SK-N-MC (cell line): ENCODE results near the gene PITRM1.
"Not testable (repeated sequence)": the region's sequence is repeated elsewhere in the genome, so short reads cannot be mapped to it uniquely, and the experiment has no call there.

Source experiments
- DNase-seq: peaks from one replicate; pipeline ENCODE4 v3.0.0-alpha.2; 2011; ENCODE audit warnings: low read depth, low spot score
- H3K27ac ChIP-seq: fragments of 200-600 bp; sonication (generic); 2 replicates; pipeline ENCODE4 v1.5.1; 2016; ENCODE audit warnings: mixed run types
- H3K36me3 ChIP-seq: fragments of 200-600 bp; sonication (generic); 2 replicates; pipeline ENCODE4 v1.6.1; 2017; ENCODE audit warnings: antibody characterized with exemption, low read length, mixed read lengths; ENCODE audit not compliant: insufficient read depth
- H3K4me3 ChIP-seq: fragments of 200-600 bp; sonication (generic); 2 replicates; pipeline ENCODE4 v1.5.1; 2016
- H3K9ac ChIP-seq: fragments of 200-600 bp; sonication (generic); 2 replicates; pipeline ENCODE4 v1.8.0; 2017; ENCODE audit warnings: mixed run types, mixed read lengths; ENCODE audit not compliant: insufficient read length
- H3K9me3 ChIP-seq: fragments of 200-600 bp; sonication (generic); 2 replicates; pipeline ENCODE4 v1.6.1; 2017; ENCODE audit warnings: low read depth, mild to moderate bottlenecking, antibody characterized with exemption, low read length, moderate library complexity, mixed read lengths
- EZH2 ChIP-seq: fragments of 200-600 bp; sonication (generic); IDR thresholded peaks from one replicate; pipeline ENCODE4 v1.6.1; 2017; ENCODE audit warnings: antibody characterized with exemption
- FOXP2 ChIP-seq: optimal IDR thresholded peaks from 2 replicates; pipeline ENCODE3; 2011; ENCODE audit warnings: mild to moderate bottlenecking, moderate library complexity; ENCODE audit not compliant: insufficient read depth; ENCODE audit errors: extremely low read length, control extremely low read depth
- POLR2AphosphoS5 ChIP-seq: IDR thresholded peaks from 2 replicates; pipeline ENCODE4 v1.6.1; 2012; ENCODE audit warnings: mild to moderate bottlenecking, low read depth, low read length, borderline replicate concordance

The PITRM1 gene

GRCh38 chr10:3172446-3173170, at the start of gene PITRM1:
TSS of gene PITRM1 (minus strand) at chr10:3172782. CDS start at chr10:3172772, 10 bp downstream.
- no peaks in the 10 kb centered on the region for H3K9me3 ChIP-seq
- peak within 1 kb of the TSS; percentile 78 for H3K9ac ChIP-seq
- no peak within 1 kb of the TSS for H3K27ac ChIP-seq
- TF ChIP-seq FOXP2, result no peak
- peak; percentile 92 for TF ChIP-seq POLR2AphosphoS5
- peak; percentile 67 for DNase-seq
- H3K36me3 ChIP-seq, result peaks cover 9% of the 10 kb centered on the region; the same call in 1 of the 2 replicates
- H3K4me3 ChIP-seq, result peak within 1 kb of the TSS; percentile 81

- no peaks in the 10 kb centered on the region for H3K36me3 ChIP-seq
- TF ChIP-seq EZH2 (no peak), POLR2AphosphoS5 (no peak), FOXP2 (no peak)
- H3K27ac ChIP-seq, result no peak overlapping the region
- H3K9ac ChIP-seq, result no peak overlapping the region
- DNase-seq, result no peak
- no peak overlapping the region for H3K4me3 ChIP-seq
- H3K9me3 ChIP-seq, result no peaks in the 10 kb centered on the region
Observed at GRCh38 chr10:3222068-3222467, 49.5 kb upstream of the PITRM1 start.

- not testable (repeated sequence) for H3K9ac ChIP-seq, H3K9me3 ChIP-seq, H3K4me3 ChIP-seq, DNase-seq, H3K27ac ChIP-seq, H3K36me3 ChIP-seq
Observed at GRCh38 chr10:3221601-3222000, 49.0 kb upstream of the PITRM1 start.

GRCh38 chr10:3220853-3221252, 48.3 kb upstream of the PITRM1 start:
- Histone ChIP-seq H3K9ac (no peak overlapping the region), H3K27ac (no peak overlapping the region), H3K9me3 (no peaks in the 10 kb centered on the region), H3K36me3 (no peaks in the 10 kb centered on the region), H3K4me3 (no peak overlapping the region)
- TF ChIP-seq POLR2AphosphoS5, result no peak
- no peak for TF ChIP-seq EZH2
- no peak for DNase-seq

- not testable (repeated sequence) for H3K9ac ChIP-seq, H3K36me3 ChIP-seq, DNase-seq, H3K27ac ChIP-seq, H3K4me3 ChIP-seq, H3K9me3 ChIP-seq
Observed at GRCh38 chr10:3219021-3219628, 46.5 kb upstream of the PITRM1 start.

GRCh38 chr10:3217853-3218252, 45.3 kb upstream of the PITRM1 start:
- DNase-seq, result no peak
- no peak for TF ChIP-seq POLR2AphosphoS5
- Histone ChIP-seq H3K36me3 (no peaks in the 10 kb centered on the region), H3K9ac (no peak overlapping the region), H3K9me3 (no peaks in the 10 kb centered on the region), H3K27ac (no peak overlapping the region), H3K4me3 (no peak overlapping the region)

GRCh38 chr10:3217301-3217700, 44.7 kb upstream of the PITRM1 start:
- H3K4me3 ChIP-seq, result no peak overlapping the region
- no peak for TF ChIP-seq POLR2AphosphoS5
- H3K27ac ChIP-seq, result no peak overlapping the region
- no peak overlapping the region for H3K9ac ChIP-seq
- no peaks in the 10 kb centered on the region for H3K36me3 ChIP-seq
- DNase-seq, result no peak
- H3K9me3 ChIP-seq, result no peaks in the 10 kb centered on the region

GRCh38 chr10:3215153-3215775, 42.7 kb upstream of the PITRM1 start:
- Histone ChIP-seq H3K4me3 (no peak overlapping the region), H3K9ac (no peak overlapping the region), H3K27ac (no peak overlapping the region), H3K36me3 (no peaks in the 10 kb centered on the region), H3K9me3 (no peaks in the 10 kb centered on the region)
- TF ChIP-seq POLR2AphosphoS5 (no peak), FOXP2 (no peak), EZH2 (no peak)
- DNase-seq, result no peak
